ENCODE results near the gene GRIN3A.
"Not testable (repeated sequence)": the region's sequence is repeated elsewhere in the genome, so short reads cannot be mapped to it uniquely, and the experiment has no call there.

Gene GRIN3A

DNA sequence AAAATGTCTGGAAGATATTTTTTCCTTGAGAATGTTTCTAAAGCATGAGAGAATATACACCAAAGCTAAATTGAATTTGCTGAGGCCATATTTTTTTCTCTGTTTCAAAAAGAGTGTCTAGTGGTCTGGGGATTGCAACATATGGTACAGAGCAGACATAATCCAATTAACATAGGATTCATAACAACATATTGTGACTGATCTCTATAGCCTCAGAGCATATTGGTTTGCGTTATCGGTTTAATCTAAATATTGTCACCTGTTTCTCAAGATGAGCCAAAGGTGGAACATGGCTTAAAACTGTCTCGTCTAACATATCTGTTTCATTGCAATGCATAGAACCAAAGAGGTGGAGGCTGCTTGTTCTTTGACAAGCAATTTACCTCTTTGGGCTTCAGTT is 147.5 kb downstream of the GRIN3A start:
- Histone ChIP-seq H3K27me3 (ENCODE audit: control insufficient read depth, insufficient read depth, low read length) (no peaks in the 10 kb centered on the region), H3K4me3 (ENCODE audit: low read depth, low read length) (no peak overlapping the region), H3K4me1 (ENCODE audit: control insufficient read depth, insufficient read depth, low read length) (no peaks in the 10 kb centered on the region), H3K36me3 (ENCODE audit: control insufficient read depth, insufficient read depth, low read length) (no peaks in the 10 kb centered on the region), H3K9ac (ENCODE audit: low read depth, low read length) (no peak overlapping the region), H3K9me3 (ENCODE audit: control insufficient read depth, insufficient read depth, low read length) (no peaks in the 10 kb centered on the region)

DNA sequence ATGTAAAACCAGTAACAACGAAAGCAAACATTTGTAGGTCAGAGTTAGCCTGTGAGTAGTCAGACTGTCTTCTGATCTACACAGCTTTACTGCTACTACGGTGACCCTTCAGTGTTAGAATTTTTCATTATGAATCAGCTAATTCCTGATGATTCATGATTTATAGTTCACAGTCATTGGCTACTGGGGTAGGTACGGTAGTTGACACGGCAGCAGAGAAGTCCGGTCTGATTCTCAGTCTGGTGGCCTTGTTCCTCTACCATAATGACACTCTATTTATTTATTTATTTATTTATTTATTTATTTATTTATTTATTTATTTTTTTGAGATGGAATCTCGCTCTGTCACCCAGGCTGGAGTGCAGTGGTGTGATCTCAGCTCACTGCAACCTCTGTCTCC is 148.4 kb downstream of the GRIN3A start:
- H3K9ac ChIP-seq (ENCODE audit: low read depth, low read length); H3K4me1 ChIP-seq (ENCODE audit: control insufficient read depth, insufficient read depth, low read length); H3K4me3 ChIP-seq (ENCODE audit: low read depth, low read length); H3K27me3 ChIP-seq (ENCODE audit: control insufficient read depth, insufficient read depth, low read length); H3K9me3 ChIP-seq (ENCODE audit: control insufficient read depth, insufficient read depth, low read length); H3K36me3 ChIP-seq (ENCODE audit: control insufficient read depth, insufficient read depth, low read length): not testable (repeated sequence)

DNA sequence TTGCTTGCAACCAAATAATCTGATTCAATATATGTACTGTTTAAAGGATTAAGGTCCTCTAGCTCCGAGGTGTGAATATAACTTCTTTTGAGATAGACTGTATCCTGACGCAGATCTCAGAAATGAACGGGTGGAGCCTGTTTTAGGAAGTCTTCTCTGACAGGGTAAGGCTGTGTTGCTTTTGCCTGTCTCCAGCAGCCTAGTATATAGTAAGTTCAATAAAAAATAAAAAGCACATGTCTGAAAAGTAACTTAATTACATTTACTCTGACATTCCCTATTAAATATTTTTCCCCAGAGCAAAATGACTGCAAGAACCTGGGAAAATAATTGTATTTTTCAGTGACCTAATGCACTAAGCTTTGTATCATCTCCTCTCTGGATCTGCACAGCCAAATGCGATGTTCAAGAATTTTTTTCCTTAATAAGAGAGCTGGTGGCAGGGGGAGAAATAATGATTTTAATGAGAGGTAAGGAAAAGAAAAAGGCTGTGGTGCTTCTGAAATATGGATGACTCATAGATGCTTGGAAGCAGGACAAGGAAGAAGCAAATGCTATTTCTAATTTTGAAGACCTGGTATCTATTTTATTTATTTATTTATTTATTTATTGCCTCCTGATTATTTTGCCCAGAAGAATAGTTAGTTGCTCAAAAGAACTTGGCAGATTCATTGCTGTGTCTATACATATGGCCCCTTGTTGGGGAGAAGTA is 151.0 kb downstream of the GRIN3A start:
- Histone ChIP-seq H3K4me1 (ENCODE audit: control insufficient read depth, insufficient read depth, low read length) (peaks cover 10% of the 10 kb centered on the region), H3K9ac (ENCODE audit: low read depth, low read length) (no peak overlapping the region), H3K36me3 (ENCODE audit: control insufficient read depth, insufficient read depth, low read length) (no peaks in the 10 kb centered on the region), H3K9me3 (ENCODE audit: control insufficient read depth, insufficient read depth, low read length) (no peaks in the 10 kb centered on the region), H3K27me3 (ENCODE audit: control insufficient read depth, insufficient read depth, low read length) (no peaks in the 10 kb centered on the region), H3K4me3 (ENCODE audit: low read depth, low read length) (no peak overlapping the region)

- Histone ChIP-seq H3K4me1 (ENCODE audit: control insufficient read depth, insufficient read depth, low read length) (peaks cover 12% of the 10 kb centered on the region), H3K9me3 (ENCODE audit: control insufficient read depth, insufficient read depth, low read length) (no peaks in the 10 kb centered on the region), H3K27me3 (ENCODE audit: control insufficient read depth, insufficient read depth, low read length) (no peaks in the 10 kb centered on the region), H3K36me3 (ENCODE audit: control insufficient read depth, insufficient read depth, low read length) (no peaks in the 10 kb centered on the region), H3K9ac (ENCODE audit: low read depth, low read length) (no peak overlapping the region), H3K4me3 (ENCODE audit: low read depth, low read length) (no peak overlapping the region)
These were observed 151.8 kb downstream of the GRIN3A start for GRCh38 chr9:101586651-101587050.

GRCh38 chr9:101585740-101586139 is 152.7 kb downstream of the GRIN3A start:
- Histone ChIP-seq H3K27me3 (ENCODE audit: control insufficient read depth, insufficient read depth, low read length) (no peaks in the 10 kb centered on the region), H3K4me3 (ENCODE audit: low read depth, low read length) (no peak overlapping the region), H3K9ac (ENCODE audit: low read depth, low read length) (no peak overlapping the region)

GRCh38 chr9:101582553-101582952 is 155.9 kb downstream of the GRIN3A start:
- Histone ChIP-seq H3K36me3 (ENCODE audit: control insufficient read depth, insufficient read depth, low read length) (no peaks in the 10 kb centered on the region), H3K4me1 (ENCODE audit: control insufficient read depth, insufficient read depth, low read length) (peaks cover 12% of the 10 kb centered on the region), H3K27me3 (ENCODE audit: control insufficient read depth, insufficient read depth, low read length) (no peaks in the 10 kb centered on the region), H3K4me3 (ENCODE audit: low read depth, low read length) (no peak overlapping the region), H3K9me3 (ENCODE audit: control insufficient read depth, insufficient read depth, low read length) (no peaks in the 10 kb centered on the region), H3K9ac (ENCODE audit: low read depth, low read length) (no peak overlapping the region)

More at GRCh38 chr9:101585740-101586139, 152.7 kb downstream of the GRIN3A start:
- Histone ChIP-seq H3K9me3 (ENCODE audit: control insufficient read depth, insufficient read depth, low read length) (no peaks in the 10 kb centered on the region), H3K4me1 (ENCODE audit: control insufficient read depth, insufficient read depth, low read length) (peaks cover 12% of the 10 kb centered on the region), H3K36me3 (ENCODE audit: control insufficient read depth, insufficient read depth, low read length) (no peaks in the 10 kb centered on the region)

DNA sequence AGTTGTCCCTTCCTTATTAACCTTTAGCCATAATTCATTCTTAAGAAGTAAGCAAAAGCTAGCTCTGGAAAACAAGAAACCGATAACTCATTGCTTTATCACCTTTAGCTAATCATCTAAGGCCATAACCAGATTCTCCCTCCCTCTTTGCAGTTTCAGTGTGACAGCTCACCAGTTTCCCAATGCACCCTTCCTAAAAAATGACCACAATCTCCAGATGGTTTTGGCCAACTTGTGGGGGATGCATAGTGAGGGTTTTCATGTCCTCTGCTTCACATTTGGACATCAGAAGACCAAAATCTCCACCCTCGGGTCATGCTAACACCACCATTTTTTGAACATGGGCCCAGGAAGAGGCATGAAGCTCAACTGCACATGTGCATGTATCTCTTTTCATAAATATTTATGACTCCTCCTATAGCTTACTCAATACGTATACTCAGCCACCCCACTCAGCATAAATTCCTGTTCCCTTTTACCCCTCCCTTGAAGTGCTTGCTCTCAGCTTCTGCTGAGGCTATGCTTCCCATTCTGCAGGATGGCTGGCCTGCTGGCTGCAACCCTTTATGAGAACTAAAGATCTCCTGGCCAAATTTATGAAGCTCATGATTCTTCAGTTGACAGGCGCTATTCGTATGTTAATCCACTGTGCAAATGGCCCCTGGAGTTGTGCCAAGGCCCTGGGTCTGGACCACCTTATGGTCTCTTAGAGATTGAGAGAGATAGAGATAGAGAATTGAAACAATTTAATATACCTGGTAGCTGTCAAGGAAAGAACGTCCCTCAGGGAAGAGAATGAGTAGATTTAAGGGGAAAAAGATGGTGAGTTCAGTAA is 158.5 kb downstream of the GRIN3A start:
- Histone ChIP-seq H3K27me3 (ENCODE audit: control insufficient read depth, insufficient read depth, low read length) (no peaks in the 10 kb centered on the region), H3K36me3 (ENCODE audit: control insufficient read depth, insufficient read depth, low read length) (no peaks in the 10 kb centered on the region), H3K9me3 (ENCODE audit: control insufficient read depth, insufficient read depth, low read length) (no peaks in the 10 kb centered on the region)

GRCh38 chr9:101578378-101578777 is 160.1 kb downstream of the GRIN3A start:
- no peaks in the 10 kb centered on the region for H3K9me3 ChIP-seq (ENCODE audit: control insufficient read depth, insufficient read depth, low read length)
- H3K4me3 ChIP-seq (ENCODE audit: low read depth, low read length): no peak overlapping the region
- H3K36me3 ChIP-seq (ENCODE audit: control insufficient read depth, insufficient read depth, low read length): no peaks in the 10 kb centered on the region
- peaks cover 8% of the 10 kb centered on the region for H3K4me1 ChIP-seq (ENCODE audit: control insufficient read depth, insufficient read depth, low read length)
- H3K9ac ChIP-seq (ENCODE audit: low read depth, low read length): no peak overlapping the region
- no peaks in the 10 kb centered on the region for H3K27me3 ChIP-seq (ENCODE audit: control insufficient read depth, insufficient read depth, low read length)

More for the DNA sequence above, 158.5 kb downstream of the GRIN3A start:
- no peak overlapping the region for H3K9ac ChIP-seq (ENCODE audit: low read depth, low read length)
- no peak overlapping the region for H3K4me3 ChIP-seq (ENCODE audit: low read depth, low read length)
- H3K4me1 ChIP-seq (ENCODE audit: control insufficient read depth, insufficient read depth, low read length): peaks cover 12% of the 10 kb centered on the region

DNA sequence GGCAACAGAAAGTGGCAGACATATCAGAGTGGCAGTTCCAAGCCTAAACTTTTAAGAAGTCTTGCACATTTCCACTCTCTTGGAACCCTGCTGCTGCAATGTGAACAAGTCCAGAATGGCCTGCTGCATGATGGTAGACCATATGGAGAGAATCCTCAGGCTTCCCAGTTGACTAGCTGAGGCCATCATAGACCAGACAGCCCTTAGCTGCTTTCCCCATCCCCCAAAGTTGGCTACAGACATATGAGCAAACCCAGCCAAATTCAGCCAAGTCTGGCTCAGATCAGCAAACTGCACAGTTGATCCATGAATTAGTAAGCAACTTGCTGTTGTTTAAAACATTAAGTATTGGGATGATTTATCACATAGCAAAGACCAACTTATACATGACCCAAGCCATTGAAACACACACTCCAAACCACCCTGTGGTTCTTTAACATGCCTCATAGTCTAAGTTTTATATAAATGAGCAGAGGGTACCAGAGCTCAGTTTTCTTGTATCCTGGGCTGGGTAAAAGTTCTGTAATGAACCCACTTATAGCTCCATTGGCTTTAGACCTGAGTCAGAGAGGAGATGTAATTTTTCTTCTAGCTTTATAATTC is 163.6 kb downstream of the GRIN3A start:
- Histone ChIP-seq H3K27me3 (ENCODE audit: control insufficient read depth, insufficient read depth, low read length) (no peaks in the 10 kb centered on the region), H3K4me3 (ENCODE audit: low read depth, low read length) (no peak overlapping the region), H3K9ac (ENCODE audit: low read depth, low read length) (no peak overlapping the region), H3K4me1 (ENCODE audit: control insufficient read depth, insufficient read depth, low read length) (peaks cover 8% of the 10 kb centered on the region), H3K9me3 (ENCODE audit: control insufficient read depth, insufficient read depth, low read length) (no peaks in the 10 kb centered on the region), H3K36me3 (ENCODE audit: control insufficient read depth, insufficient read depth, low read length) (no peaks in the 10 kb centered on the region)

DNA sequence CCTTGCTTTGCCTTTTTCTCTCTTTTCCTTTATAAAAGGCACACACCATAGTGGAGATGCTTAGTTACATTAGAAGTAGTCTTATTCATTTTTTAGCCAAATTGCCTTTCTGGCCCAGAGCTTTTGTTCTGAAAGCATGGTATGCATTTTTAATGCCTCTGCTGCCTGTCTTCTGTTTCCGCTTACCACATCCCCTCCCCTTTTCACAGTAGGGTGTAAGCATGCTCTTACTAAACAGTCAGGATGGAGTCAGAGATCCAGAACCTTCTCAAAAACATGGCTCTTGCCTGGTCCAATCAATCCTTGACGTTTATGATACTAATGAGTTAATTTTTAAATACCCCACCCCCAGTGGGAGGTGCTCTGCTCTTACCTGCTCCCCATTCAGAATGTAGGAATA is 166.1 kb downstream of the GRIN3A start:
- no peaks in the 10 kb centered on the region for H3K36me3 ChIP-seq (ENCODE audit: control insufficient read depth, insufficient read depth, low read length)
- no peaks in the 10 kb centered on the region for H3K27me3 ChIP-seq (ENCODE audit: control insufficient read depth, insufficient read depth, low read length)
- H3K4me1 ChIP-seq (ENCODE audit: control insufficient read depth, insufficient read depth, low read length): peaks cover 8% of the 10 kb centered on the region
- H3K9ac ChIP-seq (ENCODE audit: low read depth, low read length): no peak overlapping the region
- no peaks in the 10 kb centered on the region for H3K9me3 ChIP-seq (ENCODE audit: control insufficient read depth, insufficient read depth, low read length)
- no peak overlapping the region for H3K4me3 ChIP-seq (ENCODE audit: low read depth, low read length)

GRCh38 chr9:101571114-101571513 is 167.3 kb downstream of the GRIN3A start:
- H3K27me3 ChIP-seq (ENCODE audit: control insufficient read depth, insufficient read depth, low read length): no peaks in the 10 kb centered on the region
- no peaks in the 10 kb centered on the region for H3K9me3 ChIP-seq (ENCODE audit: control insufficient read depth, insufficient read depth, low read length)
- H3K4me1 ChIP-seq (ENCODE audit: control insufficient read depth, insufficient read depth, low read length): peaks cover 8% of the 10 kb centered on the region
- H3K4me3 ChIP-seq (ENCODE audit: low read depth, low read length): no peak overlapping the region
- no peaks in the 10 kb centered on the region for H3K36me3 ChIP-seq (ENCODE audit: control insufficient read depth, insufficient read depth, low read length)
- no peak overlapping the region for H3K9ac ChIP-seq (ENCODE audit: low read depth, low read length)
